NAMALWA (cell line): Measurements from ENCODE around the gene DIDO1.
"Not testable (repeated sequence)": the region's sequence is repeated elsewhere in the genome, so short reads cannot be mapped to it uniquely, and the experiment has no call there.

Experiments
- DNase-seq: peaks from one replicate; pipeline ENCODE4 v3.0.0-alpha.2; 2015; ENCODE audit warnings: low spot score

Gene DIDO1

GRCh38 chr20:62878244-62879038 is 47.9 kb downstream of the DIDO1 start:
- DNase-seq: no peak

DNA sequence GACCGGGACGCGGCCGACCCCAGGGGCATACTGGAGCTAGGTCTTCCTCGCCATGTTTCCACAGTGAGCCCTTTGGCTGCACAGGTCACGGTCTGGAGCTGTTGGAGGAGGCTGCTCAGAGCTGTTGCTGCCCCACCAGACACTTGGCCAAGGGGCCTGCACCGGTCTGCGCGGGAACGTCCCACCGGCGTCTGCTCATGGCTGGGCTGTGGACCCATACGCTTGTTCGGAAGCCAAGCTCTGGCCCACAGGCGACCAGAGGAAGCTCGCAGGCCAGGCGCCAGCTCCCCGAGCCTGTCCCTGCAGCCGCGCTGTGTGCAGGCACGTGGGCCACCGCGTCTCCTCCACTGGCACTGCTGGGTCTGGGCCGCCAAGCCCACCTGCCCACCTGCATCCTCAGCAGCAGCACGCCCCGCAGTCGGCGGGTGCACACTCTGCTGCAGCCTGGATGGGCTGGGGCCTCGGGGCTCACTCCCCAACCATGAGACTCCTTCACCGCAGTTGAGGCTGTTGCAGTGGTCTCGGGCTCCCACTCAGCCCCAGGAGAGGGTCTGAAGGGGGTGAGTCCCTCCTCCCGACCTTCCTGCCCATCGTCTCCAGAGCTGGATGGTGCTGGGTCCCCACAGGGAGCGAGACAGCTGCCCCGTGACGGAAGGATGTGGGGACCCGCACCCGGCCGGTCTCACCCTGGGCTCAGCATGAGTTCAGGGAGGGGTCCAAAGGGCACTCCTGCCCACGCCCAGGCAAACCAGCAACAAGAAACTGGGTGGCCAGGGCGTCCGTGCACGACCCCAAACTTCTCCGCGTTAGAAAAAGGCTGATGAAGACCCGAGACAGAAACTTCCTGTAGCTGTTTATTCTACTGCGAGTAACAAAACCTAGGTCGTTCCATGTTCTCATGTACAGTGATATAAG is 49.1 kb downstream of the DIDO1 start:
- no peak for DNase-seq

DNA sequence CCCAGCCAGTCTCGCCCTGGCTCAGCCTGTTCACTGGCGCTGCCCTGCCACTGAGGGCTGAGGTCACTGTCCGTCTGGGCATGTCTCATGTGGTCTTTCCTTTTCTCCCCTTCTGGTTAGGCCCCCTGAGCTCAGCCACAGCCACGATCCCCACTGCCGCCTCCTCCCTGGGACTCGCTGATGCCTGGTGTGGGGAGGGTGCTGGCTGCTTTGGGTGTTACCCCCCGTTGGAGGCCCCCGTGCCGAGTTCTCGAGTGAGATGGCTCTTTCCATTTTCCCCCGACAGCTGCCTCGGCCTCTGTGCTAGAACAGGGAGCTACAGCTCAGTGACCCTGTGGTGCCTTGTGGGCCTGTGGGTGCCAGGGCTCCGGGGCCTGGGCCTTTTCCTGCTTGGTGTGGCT is 49.8 kb downstream of the DIDO1 start:
- no peak for DNase-seq

- DNase-seq: no peak
Measured at GRCh38 chr20:62875419-62876361, 50.6 kb downstream of the DIDO1 start.

DNA sequence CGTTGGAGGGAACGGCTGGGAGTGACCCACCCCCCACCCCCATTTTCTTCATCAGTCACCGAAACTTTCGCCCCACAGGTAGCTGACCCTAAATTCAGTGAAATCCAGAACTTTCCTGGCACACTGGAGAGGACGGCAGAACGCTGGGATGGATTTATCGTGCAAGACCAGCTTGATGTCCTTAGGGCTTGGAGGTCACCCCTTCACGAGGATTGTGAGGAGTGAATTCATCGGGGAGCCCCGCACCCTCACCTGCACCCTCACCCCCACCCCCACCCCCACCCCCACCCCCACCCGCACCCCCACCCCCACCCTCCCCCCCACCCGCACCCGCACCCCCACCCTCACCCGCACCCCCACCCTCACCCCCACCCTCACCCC is 51.4 kb downstream of the DIDO1 start:
- DNase-seq: no peak

DNA sequence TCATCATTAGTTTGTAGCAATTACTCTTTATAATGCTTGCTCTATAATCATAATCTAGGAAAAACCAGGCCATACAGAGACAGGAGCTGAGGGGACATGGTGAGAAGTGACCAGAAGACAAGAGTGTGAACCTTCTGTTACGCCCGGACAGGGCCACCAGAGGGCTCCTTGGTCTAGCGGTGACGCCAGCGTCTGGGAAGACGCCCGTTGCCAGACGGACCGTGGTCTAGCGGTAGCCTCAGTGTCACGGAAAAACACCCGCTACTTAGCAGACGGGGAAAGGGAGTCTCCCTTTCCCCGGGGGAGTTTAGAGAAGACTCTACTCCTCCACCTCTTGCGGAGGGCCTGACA is 52.6 kb downstream of the DIDO1 start:
- peak; percentile 46 for DNase-seq

DNA sequence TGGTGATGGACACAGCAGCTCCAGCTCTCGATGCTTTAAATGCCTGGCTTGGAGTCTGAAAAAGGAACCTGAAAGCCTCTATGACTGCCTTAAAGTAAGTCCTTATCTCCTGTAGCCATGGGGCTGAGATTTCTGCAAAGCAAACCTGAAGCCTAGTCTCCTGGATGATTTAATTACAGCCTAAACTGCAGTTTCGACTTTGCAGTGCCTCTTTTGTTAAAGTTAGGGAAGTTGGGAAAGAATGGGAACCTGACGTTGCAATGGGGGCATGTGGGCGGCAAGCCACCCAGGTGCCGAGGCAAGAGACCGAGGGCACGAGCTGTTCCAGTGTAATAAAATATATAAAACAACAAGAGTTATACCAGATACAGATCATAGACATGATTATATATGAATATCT is 53.0 kb downstream of the DIDO1 start:
- no peak for DNase-seq

DNA sequence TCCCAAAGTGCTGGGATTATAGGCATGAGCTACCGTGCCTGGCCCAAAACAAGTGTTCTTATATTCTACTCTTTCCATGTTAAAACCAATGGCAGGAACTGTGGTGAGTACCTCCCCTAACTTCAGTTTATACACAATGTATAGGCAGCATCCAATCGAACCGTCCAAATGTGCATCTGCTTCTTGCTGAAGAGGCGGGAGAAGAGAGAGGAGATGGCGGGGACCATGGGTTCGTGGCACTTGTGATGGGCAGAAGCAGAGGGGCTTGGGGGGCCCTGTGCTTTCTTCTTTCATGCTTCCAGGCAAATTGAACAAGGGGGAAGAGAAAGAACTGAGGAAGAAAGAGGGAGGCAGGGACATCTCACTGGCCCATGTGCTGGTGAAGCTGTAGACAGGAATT is 53.4 kb downstream of the DIDO1 start:
- no peak for DNase-seq

GRCh38 chr20:62872184-62872847 is 54.0 kb downstream of the DIDO1 start:
- DNase-seq: no peak

- DNase-seq: no peak
Measured at GRCh38 chr20:62864207-62864606, 62.1 kb downstream of the DIDO1 start.

DNA sequence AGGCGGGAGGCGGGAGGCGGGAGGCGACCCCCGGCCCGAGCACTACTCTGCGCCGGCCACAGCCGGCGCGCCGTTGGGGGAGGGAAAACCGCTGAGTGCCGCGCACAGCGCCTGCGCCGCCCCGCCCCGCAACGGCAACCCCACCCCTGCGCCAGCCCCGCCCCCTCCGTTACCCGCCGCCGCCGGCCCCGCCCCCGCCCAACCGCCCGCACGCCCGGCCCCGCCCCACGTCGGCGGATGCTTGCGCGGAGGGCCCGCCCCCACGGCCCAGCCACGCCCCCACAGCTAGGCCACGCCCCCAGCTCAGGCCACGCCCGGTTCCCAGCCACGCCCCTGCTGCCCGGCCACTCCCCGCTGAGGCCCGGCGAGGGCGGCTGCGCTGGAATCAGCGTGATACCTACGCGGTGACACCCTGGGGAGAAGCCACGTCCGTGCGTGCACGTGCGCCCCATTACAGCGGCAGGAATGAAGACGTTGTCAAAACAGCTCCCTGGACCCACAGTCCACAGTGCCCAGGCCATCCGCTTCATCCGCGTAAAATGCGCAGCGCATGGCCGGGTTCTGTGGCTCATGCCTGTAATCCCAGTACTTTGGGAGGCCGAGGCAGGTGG is 64.5 kb downstream of the DIDO1 start, which contains the start of gene TCFL5:
Gene TCFL5 (minus strand): TSS at position 97 of the 611 bp plus-strand sequence. CDS start 152 bp downstream, outside the sequence.
- peak; percentile 91 for DNase-seq

DNA sequence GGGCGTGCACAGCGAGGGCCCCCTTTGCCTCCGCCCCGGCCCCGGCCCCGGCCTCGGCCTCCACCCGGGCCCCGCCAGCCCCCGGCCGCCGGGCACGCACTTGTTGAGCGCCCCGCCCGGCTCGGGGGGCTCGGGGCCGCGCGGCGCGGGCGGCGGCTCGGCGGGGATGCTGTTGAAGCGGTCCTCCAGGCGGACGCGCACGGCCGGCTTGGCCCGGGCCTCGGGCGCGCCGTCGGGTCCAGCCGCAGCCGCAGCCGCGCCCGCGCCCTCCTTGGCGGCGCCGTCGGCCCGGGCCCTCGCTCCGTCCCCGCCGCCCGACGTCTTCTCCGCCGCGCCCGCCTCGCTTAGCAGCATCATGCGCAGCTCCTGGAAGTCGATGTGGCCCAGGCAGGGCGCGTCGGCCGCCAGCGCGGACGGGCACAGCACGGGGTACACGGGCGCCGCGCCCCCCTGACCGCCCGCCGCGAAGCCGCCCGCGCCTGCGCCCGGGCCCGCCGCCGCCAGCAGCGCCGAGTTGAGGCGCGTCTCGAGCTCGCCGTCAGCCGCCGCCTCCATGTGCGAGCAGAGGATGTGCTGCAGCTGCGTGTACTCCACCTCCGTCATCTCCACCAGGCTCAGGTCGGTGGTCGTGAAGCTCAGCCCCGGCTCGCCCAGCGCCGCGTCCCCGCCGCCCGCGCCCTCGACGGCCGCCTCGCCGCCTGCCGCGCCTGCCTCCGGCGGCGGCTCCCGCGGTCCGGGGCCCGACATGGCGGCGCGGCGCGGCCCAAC is 65.2 kb downstream of the DIDO1 start:
- DNase-seq: no peak

DNA sequence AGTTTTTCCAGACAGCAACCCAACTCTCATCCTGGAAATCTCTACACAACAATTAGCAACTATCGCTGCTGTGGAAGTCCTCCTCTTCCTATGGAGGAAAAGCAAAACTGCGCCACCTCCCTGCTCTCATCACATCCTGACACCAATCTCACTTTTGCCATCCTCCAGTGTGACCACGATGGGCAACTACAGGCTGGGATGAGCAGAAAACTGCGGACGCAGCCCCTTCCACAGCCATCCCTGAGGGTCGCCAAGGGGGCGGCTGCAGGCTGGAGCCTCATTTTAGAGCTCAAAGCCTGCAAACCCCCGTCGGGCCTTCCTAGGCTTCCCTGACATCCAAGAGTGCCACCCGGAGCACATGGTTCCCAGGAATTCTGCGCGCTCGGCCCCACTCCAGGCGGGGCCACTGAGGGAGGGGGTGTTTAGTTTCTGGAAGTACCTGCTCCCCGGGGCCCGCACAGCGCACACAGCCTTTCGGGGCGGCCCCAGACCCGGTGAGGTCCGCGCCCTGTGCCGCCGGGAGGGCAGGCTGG is 65.8 kb downstream of the DIDO1 start:
- DNase-seq: no peak

- DNase-seq: no peak
Measured at GRCh38 chr20:62859721-62860120, 66.6 kb downstream of the DIDO1 start.

- no peak for DNase-seq
Measured at GRCh38 chr20:62858058-62858830, 68.1 kb downstream of the DIDO1 start.

GRCh38 chr20:62856931-62857619 is 69.2 kb downstream of the DIDO1 start:
- DNase-seq: no peak

DNA sequence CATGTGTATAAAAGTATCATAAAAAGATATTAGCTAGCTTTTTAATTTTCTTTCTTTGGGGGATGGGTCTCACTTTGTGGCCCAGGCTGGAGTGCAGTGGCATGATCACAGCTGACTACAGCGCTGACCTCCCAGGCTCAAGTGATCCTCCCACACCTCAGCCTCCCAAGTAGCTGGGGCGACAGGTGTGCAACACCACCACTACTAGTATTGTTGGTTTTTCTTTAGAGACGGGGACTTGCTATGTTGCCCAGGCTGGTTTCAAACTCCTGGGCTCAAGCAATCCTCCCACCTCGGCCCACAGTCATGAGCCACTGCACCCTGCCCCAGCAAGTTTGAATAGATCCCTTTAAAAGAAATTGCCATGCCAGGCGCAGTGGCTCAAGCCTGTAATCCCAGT is 71.2 kb downstream of the DIDO1 start:
- no peak for DNase-seq

GRCh38 chr20:62854121-62854520 is 72.2 kb downstream of the DIDO1 start:
- DNase-seq: no peak

GRCh38 chr20:62853304-62853703 is 73.0 kb downstream of the DIDO1 start:
- not testable (repeated sequence) for DNase-seq
